Measurements from ENCODE around the gene PLEKHA8.

The PLEKHA8 gene

DNA sequence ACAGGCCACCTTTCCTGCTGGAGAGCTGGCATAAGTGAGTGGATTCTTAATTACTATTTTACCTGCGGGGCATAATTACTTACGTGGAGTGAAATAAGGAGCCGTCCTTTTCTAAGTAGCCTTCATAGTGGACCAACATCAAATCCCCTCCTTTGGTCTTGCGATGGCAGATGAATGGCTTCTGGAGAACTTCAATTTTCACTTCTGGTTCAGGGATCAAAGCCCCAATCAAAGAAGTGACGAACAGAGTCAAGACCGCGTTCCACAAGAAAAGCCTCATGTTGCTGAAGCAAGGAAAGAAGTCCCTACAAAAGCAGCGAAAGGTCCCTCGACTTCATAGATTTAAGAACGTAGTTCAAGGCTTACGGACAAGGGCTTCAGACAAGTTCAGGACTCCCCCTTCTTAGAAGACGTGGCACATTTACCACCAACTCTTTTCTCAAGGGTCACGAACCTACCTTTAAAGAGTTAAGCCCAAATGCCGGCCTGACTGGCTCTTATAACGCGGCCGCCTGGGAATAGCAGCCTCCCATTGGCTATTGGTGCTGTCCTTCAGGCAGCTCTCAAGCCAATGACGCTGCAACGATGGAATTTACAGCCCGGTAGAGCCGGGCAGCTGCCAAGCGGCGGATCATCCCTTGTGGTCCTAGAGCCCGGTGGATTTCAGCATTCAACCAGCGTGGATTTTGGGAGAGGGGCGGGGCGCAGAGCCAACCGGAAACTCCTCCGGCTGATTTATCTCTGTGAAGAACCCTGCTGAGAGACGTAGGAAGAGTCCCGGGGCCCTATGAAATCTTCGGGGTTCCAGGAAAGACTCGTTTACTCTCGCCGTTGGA, 1.8 kb upstream of the PLEKHA8 start, which contains the start of gene FKBP14:
TSS of gene FKBP14 (minus strand) at position 474 of the 836 bp plus-strand sequence. CDS start at position 280, 194 bp downstream.
- peak; percentile 69 to 82 (median 78) for DNase-seq

DNA sequence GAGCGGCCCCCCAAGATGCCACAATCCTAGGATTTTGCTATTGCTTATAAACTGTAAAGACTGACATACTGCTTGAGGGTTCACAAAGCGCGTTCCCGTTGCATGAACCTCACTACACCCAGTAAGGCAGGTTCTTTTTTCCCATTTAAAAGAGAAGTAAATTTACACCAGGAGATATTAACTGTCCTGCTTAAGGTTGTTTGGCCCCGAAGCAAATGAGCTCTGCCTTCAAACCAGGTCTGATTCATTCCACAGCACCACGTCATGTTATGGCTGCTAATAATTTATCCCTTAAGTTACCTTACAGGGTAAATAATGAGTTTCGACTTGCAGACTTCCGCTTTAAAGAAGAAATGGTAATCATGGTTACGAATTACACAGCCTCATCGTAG, 1.2 kb upstream of the PLEKHA8 start:
- DNase-seq: peak in 2 of 4 experiments; percentile 10 to 12

DNA sequence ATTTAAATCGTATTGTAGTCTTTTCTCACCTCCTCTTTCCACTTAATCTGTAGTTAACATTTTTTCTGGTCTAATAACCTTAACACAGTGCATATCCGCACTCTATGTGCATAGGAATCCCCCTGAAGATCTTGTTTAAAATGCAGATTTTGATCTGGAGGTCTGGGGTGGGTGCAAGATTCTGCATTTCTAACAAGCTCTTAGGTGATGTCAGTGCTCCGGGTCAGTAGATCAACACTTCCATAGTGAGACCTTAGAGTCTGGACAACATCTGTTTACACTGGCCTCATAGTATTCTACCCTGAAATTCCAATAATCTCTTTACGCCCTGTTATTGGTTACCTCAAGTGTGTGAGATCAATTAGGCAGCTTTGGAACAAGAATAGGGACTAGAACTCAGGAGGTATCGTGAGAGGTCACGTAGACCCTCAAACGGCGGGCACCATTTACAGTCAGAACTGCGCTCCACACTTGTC, 434 bp upstream of the PLEKHA8 start:
- no peak for DNase-seq

DNA sequence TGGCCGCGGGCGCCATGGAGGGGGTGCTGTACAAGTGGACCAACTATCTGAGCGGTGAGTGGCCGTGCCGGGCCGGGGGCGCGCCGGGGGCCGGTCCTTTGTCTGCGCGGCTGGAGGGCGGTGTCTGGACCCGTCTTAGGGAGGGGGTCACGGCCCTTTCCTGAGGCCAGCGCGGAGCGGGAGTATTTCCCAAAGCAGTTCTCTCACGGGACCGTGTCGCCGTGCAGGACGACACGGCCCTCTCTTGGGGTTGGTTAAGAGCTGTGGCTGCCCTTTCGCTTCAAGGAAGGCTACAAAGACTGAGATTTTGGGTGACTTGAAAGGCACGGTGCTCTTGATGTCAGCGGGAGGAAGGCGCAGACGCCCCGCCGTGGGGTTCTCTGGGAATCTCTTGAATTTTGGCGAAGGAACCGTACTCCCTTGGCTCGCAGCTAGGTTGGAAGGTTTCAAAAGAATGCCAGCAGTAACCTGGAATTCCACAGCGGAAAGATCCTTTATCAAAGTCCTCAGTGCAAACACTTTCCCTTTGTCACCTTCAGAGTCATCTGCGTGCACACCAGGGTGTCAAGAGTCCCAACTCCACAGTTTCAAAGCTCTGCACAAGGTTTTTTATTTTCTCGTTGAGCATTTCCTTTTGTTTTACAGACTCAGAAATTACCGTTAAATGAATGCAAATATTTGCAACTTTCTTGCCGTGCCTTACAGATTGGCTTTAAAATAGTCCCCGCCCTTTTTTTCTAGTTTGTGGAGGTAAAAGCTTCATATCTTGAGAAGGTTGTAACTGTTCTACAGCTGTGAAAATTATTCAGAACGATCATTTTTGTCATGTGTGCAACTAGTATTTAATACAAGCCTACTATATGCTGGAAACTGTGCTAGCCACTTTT, 780 bp downstream of the PLEKHA8 start:
- DNase-seq: peak in 3 of 4 experiments; percentile 19 to 41 (median 38)

DNA sequence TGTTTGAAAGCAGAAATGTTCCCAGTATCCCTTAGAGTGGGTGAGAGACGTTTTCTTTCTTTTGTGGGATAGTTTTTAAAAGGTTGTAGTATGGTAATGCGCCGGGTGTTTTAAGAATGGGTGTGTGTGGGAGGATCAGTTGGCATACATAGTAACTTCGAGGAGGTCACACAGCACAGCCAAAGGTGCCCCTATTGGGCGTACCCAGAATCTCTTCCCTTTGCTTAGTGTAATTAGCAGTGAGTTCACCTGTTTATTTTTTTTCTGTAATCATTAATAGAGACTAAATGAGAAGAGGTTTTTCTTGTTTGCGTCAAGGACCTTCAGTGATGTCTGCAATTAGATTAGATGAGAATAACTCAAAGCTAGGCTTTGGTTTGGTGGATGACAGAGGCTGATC, 1.5 kb downstream of the PLEKHA8 start:
- no peak for DNase-seq

DNA sequence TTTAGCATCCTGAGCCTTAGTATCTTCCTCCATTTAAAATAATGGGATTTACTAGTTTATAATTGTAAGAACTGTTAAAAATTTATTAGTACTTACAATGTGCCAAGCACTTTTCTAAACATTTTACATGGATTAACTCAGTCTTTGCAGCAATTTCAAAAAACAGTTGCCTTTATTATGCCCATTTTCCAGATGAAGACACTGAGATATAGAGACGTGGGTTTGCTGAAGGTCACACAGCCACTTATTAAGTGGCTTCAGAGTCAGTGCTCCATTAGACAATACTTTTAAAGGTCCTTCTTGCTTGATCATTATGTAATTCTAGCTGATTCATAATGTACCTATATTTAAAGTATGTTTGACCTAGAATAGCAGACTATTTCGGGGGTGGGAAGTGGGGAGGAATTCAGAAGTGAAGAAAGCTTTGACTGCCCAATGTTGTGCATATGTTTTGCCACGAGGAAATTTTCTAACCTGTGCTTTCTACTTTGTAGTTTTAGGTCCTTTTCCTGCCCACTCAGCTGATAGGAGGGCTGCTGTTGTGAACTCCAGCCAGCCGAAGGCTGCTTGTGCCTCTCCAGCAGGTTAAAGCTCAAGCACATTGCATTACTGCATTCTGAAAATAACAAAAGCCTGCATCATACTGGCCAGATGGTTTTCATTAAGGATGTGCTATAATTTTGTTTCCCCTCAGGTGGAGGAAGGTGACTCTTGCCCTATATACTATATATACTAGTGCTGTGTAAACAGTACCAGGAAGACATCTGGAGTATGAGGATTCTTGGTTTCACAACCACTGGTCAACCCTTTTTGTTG, 4.3 kb downstream of the PLEKHA8 start:
- DNase-seq: no peak

DNA sequence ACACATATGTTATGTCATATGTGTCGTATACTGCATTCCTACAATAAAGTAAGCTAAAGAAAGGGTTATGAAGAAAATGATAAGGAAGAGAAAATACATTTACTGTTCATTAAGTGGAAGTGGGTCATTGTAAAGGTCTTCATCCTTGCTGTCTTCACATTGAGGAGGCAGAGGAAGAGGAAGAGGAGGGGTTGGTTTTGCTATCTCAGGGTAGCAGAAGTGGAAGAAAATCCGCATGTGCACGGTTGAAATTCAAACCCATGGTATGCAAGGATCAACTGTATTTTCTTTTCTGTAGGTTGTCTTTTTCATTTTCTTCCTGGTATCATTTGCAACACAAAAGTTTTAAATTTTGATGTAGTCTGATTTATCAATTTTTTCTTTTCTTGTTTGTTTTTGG, 6.3 kb downstream of the PLEKHA8 start:
- DNase-seq: no peak

DNA sequence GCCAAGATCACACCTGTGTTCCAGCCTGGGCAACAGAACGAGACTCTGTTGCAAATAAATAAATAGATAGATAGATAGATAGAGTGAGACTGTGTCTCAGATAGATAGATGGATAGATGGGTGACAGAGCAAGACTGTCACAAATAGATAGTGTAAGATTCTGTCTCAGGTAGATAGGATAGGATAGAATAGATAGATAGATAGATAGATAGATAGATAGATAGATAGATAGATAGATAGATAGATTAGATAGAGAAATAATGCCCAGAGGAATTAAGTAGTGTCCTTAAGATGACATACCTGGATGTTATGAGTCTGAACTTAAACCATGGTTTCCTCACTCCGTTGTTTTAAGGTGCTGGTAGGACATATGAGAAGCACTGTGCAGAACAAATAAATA, 8.0 kb downstream of the PLEKHA8 start:
- no peak for DNase-seq

DNA sequence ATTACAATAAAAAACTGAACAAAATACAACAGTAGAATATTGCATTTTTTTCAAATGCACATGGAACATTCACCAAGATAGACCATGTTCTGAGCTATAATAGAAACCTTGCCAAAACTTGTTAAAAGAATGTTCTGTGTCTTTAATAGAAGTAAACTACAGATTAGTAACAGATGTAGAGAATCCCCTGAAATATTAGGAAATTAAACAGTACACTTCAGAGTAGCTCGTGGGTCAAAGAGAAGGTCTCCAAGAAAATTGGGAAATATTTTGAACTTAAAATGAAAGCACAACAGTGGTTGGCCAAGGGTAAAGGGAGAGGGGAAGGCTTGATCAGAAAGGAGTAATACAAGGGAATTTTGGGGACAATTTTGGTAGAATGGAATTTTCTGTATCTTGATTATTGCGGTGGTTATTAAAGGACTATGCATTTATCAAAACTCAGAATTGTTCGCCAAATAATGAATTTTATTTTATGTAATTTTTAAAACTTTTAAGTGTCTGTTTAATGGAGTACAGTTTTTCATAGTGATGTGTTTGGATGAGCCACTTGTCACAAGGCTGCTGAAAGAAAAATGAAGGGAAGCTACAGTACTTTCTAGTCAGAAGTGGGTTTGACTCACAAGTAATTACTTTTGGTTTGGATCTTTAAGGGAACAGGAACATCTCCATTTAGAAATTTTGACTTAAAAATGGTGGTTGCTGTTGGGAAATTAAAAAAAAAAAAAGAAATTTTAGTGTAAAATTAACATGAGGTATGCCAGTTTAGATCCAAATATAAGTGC, 10.2 kb downstream of the PLEKHA8 start:
- no peak for DNase-seq

DNA sequence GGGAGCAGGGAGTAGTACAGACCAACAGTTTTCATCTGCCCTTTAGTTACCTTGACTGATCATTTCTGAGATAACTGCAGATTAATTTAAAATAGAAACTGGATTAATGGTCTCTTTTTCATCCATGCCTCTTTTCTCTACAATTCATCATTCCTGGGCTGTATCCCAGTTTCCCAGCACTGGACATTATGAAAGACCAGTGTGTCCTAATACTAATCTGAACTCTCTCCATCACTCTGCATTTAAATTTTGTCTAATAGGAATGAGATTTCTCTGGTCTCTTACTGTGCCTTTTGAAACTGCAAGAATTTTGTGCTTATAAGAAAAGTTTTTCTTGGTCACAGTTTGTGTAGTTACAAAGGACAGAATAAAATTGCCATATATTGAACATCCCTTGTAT, 12.7 kb downstream of the PLEKHA8 start:
- no peak for DNase-seq

DNA sequence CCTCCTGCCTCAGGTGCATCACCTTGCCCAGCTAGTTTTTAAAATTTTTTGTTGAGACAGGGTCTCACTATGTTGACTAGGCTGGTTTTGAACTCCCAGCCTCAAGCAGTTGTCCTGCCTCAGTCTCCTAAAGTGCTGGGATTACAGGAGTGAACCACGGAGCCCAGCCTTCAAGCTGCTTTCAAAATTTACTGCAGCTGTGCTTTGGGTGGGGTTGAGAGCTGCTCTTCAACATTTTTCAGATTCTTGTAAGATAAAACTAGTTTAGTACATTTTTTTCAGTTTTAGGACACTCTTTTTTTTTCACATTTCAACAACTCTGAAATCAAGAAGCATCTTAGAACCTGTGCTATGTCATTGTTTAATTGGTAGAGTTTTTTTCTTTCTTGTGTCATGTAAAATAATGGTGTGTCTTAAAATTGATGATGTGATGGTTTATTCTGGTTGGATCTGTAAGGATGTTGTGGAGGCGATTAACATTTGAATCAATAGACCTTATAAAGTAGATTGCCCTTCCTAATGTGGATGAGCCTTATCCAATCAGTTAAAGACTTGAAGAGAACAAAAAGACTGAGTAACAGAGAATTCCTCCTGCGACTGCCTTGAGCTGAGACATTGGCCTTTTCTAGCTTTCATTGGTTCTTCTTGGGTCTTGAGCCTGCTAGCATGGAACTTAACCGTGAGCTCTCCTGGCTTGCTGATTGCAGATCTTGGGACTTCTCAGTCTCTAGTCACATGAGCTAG, 13.5 kb downstream of the PLEKHA8 start:
- no peak for DNase-seq

DNA sequence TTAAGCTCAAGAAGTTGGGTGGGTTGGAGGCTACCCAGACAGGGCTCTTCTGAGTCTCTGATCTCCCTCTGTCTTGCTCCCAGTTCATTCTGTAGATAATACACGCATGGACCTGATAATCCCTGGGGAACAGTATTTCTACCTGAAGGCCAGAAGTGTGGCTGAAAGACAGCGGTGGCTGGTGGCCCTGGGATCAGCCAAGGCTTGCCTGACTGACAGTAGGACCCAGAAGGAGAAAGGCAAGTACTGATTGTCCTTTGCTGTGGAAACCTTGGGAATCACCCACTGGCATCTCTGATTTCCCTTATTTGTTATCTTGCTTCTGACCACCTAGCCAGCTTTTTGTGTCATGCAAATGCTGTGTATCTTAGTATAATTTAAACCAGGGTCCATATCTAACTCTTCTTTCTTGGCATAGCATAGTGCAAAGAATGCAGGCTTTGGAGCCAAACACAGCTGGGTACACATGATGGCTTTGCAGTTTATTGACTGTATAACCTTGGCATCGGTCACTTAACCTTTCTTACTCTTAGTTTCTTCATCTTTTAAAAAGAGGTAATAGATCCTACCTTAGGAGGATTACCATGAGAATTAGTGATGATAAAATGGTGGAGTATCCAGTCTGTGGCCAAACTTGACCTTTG, 18.0 kb downstream of the PLEKHA8 start:
- no peak for DNase-seq

DNA sequence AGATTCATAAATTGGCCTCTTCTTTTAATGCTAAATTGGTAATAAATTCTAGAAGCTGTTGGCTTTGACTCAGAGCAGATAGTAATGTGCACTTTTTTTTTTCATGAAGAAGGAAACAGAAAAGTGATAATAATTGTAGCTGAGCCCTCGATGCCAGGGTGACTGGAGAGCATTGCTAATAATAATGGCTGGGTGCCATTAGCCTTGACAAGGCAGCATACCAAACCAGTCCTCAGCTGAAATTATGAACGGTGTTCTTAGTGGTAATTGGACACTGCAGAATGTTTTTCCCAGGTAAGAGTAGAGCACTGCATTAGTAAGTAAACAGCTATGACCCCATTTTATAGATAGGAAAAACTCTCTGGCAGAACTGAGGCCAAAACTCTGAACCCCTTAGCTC, 18.9 kb downstream of the PLEKHA8 start:
- no peak for DNase-seq

DNA sequence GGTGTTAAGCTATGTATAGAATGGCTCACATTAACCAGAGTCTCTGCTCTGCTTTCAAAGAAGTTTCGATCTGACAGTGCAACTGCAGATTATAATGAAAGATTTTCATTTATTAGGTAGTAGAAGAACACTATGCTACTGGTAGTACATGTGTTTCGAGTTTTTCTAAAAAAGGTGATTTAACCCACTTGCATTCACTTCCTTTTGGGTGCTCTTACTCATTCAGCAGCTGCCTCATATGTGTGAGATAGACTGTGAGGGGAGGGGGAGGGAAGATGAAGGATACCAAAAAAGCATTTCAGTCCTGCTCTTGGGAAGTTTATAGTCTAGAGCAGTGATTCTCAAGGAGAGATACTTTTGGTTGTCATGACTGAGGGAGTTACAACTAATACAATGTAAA, 20.4 kb downstream of the PLEKHA8 start:
- no peak for DNase-seq

DNA sequence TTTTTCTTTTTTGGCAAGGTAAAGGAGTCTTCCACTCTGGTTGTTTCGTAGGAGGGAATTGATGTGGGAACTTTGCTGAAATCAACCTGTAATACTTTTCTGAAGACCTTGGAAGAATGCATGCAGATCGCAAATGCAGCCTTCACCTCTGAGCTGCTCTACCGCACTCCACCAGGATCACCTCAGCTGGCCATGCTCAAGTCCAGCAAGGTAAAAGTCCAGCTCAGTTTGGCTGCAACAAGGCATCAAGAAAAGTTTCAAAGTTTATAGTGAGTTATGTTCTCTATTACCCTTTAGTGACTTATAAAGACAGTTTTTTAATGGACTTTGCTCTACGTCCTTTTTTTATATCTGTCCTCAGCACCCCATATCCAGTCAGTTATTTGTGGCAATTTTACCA, 21.0 kb downstream of the PLEKHA8 start:
- DNase-seq: no peak

DNA sequence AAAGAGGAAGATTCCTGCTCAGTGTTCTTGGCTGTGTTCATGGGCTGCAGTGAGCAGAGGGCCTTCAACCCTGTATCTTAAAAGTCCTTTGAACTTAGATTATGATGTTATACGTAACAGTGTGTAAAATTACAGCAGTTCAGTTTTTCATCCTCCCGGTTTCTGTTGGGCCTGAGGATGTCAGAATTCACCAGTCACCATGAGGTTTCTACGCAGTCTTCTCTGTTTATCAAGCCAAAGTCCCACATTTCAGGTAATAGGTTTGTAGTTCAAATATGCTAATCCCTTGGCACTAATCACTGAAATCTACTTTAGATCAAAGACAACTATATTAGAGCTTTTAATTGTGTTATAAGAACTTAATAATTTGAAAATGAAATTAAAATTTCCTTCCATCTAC, 24.9 kb downstream of the PLEKHA8 start:
- DNase-seq: no peak

DNA sequence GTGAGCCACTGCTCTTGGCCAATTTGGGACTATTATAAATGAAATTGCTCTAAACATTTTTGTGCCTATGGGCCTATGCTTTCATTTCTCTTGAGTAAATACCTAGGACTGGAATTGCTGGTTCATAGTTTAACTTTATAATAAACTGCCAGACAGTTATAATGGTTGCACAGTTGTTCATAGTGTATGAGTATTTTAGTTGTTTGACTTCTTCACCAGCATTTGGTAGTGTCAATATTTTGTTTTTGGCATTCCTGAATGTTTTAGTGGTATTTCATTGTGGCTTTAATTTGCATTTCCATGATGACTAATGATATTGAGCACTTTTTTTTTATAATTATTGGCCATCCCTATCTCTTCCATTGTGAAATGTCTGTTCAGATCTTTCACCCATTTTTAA, 29.5 kb downstream of the PLEKHA8 start:
- DNase-seq: no peak

DNA sequence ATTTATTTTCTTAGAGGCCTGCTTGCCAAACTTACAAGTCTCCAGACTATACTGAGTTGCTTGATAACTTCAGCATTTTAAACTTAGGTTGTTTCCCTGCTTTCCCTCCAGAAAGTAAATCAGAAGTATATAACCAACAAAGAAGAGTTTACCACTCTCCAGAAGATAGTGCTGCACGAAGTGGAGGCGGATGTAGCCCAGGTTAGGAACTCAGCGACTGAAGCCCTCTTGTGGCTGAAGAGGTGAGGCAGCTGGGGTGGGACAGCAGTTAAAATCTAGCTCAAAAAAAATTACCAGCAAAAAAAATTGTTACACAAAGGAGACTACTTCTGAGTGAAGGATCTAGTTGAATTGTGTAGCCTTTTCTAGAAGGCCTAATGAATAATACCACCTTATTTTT, 33.6 kb downstream of the PLEKHA8 start:
- DNase-seq: peak in 2 of 4 experiments; percentile 9 to 11

DNA sequence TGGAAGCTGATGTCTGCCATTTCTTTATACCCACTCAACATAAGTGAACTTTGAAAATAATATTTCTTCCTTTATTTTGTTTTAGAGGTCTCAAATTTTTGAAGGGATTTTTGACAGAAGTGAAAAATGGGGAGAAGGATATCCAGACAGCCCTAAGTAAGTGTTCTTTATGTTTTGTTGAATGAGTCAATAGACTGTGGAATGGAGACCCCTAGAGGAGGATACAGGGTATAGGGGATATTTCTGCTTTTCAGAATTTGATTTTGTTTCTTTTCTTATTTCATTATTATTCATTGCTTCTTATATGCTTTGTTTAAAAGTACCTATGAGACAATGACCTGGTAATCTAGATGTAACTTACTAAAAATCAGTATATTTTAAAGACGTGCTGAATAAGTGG, 34.4 kb downstream of the PLEKHA8 start:
- DNase-seq: no peak

DNA sequence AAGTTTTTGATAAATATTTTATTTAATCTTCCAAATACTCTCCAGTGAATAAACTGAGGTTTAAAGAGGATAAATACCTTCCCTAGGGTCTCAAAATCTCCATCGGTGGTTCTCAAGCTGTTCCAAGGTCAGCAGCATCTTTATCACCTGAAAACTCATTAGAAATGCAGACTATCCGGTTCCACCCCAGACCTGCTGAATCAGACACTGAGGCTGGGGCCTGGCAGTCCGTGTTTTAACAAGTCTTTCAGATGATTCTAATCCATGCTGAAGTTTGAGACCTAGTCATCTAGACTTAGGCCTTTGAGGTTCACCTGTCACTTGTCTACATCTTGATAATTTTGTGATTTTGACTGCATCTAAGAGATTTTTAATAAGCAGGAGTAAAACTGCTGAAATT, 37.5 kb downstream of the PLEKHA8 start:
- DNase-seq: no peak

DNA sequence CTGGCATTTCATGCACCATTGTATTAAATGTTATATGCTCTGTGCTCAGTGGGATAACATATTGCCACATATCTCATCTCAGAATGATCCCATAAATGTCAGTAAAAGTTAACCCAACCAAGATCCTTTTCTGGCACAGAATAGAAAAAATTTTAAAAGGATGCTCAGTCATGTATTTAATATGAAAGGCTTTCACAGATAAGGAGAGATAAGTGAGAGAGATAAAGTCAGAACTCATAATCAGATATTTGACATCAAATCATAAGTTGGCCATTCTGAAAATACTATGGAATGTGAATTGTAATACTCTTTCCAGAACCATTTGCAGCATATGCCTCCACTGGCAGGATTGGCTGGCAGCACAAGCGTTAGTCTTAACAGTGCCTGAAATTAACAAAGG, 38.5 kb downstream of the PLEKHA8 start:
- DNase-seq: no peak
